Retina (tissue), 1 donor: Measurements from ENCODE around the gene SH3BP2.

Experiments
- DNase-seq: peaks from one replicate; pipeline ENCODE4 v3.0.0-alpha.2; 2016

SH3BP2 gene

GRCh38 chr4:2887343-2887742 is 94.5 kb downstream of the SH3BP2 start:
- DNase-seq, result no peak

GRCh38 chr4:2888886-2889285 is 96.0 kb downstream of the SH3BP2 start:
- no peak for DNase-seq
